Activated CD4-positive, alpha-beta T cell treated with anti-CD3 and anti-CD28 coated beads, Interleukin-2, amount 10 ng/mL, durations not matched to agents 24 days and 14 days (primary cell): ENCODE results near the gene CYREN. TPM values are rescaled to one million over a fixed set of nuclear protein-coding genes. Genes with fewer than 3 reads are reported as not detected.
"Not testable (repeated sequence)": the region's sequence is repeated elsewhere in the genome, so short reads cannot be mapped to it uniquely, and the experiment has no call there.

ENCODE experiments used
- DNase-seq: peaks from one replicate; pipeline ENCODE4 v3.0.0; 2022
- H3K27ac Mint-ChIP-seq: one replicate; pipeline ENCODE4 v1.8.0; 2022; ENCODE audit warnings: mild to moderate bottlenecking, mixed read lengths
- H3K27me3 Mint-ChIP-seq: one replicate; pipeline ENCODE4 v1.8.0; 2022; ENCODE audit warnings: mixed read lengths
- H3K36me3 Mint-ChIP-seq: one replicate; pipeline ENCODE4 v1.8.0; 2022; ENCODE audit warnings: low read depth, mild to moderate bottlenecking, mixed read lengths
- H3K4me1 Mint-ChIP-seq: one replicate; pipeline ENCODE4 v1.8.0; 2021; ENCODE audit warnings: mixed read lengths
- H3K4me3 Mint-ChIP-seq: one replicate; pipeline ENCODE4 v1.8.0; 2022; ENCODE audit warnings: mild to moderate bottlenecking, moderate library complexity, mixed read lengths
- H3K9me3 Mint-ChIP-seq: one replicate; pipeline ENCODE4 v1.8.0; 2021; ENCODE audit warnings: mixed read lengths
- intact Hi-C: fragments of 100-400 bp; cut with micrococcal nuclease; formaldehyde crosslinking; loops from one replicate; pipeline ENCODE4 v1.15.1; 2023
- total RNA-seq: library from RNA; stranded (reverse); gene quantifications from 2 replicates; pipeline ENCODE4 v1.2.3, GENCODE V29; 2022

The CYREN gene
- total RNA-seq: 52.8 and 55.1 TPM in 2 replicates

- Mint-ChIP-seq H3K27me3 (no peaks in the 10 kb centered on the region), H3K4me1 (peaks cover 46% of the 10 kb centered on the region)
These were observed at the start of gene CYREN for GRCh38 chr7:135170274-135170997. Gene CYREN, minus strand, starts transcription at chr7:135170707. Its CDS starts 1,785 bp downstream, at chr7:135168922.

GRCh38 chr7:135217645-135218509, 47.4 kb upstream of the CYREN start:
- Mint-ChIP-seq H3K4me1 (no peaks in the 10 kb centered on the region), H3K36me3 (peaks cover 3% of the 10 kb centered on the region), H3K9me3 (peaks cover 4% of the 10 kb centered on the region), H3K27ac (no peak overlapping the region), H3K27me3 (peaks cover 6% of the 10 kb centered on the region), H3K4me3 (no peak overlapping the region)
- intact Hi-C loops: no loop called here
- DNase-seq: no peak

More at GRCh38 chr7:135170274-135170997, at the start of gene CYREN:
- DNase-seq: peak; percentile 96
- Mint-ChIP-seq H3K27ac (peak within 1 kb of the TSS; percentile 95), H3K4me3 (peak within 1 kb of the TSS; percentile 96), H3K9me3 (no peaks in the 10 kb centered on the region), H3K36me3 (peaks cover 40% of the 10 kb centered on the region)
- intact Hi-C loops: loop anchor here (1.0 to 10.0 kb wide), 8 partner anchors 22 to 814 kb away; partner anchors contain the start of genes AGBL3, AKR1B1, BPGM and CNOT4

GRCh38 chr7:135215698-135216097, 45.2 kb upstream of the CYREN start:
- H3K27me3 Mint-ChIP-seq: peaks cover 6% of the 10 kb centered on the region

GRCh38 chr7:135215180-135215579, 44.7 kb upstream of the CYREN start:
- Mint-ChIP-seq H3K36me3 (no peaks in the 10 kb centered on the region), H3K27ac (no peak overlapping the region), H3K27me3 (peaks cover 6% of the 10 kb centered on the region), H3K9me3 (no peaks in the 10 kb centered on the region), H3K4me1 (peaks cover 10% of the 10 kb centered on the region), H3K4me3 (no peak overlapping the region)
- no peak for DNase-seq
- intact Hi-C loops: no loop called here

More at GRCh38 chr7:135215698-135216097, 45.2 kb upstream of the CYREN start:
- DNase-seq: no peak
- no peaks in the 10 kb centered on the region for H3K9me3 Mint-ChIP-seq
- intact Hi-C loops: no loop called here
- peaks cover 5% of the 10 kb centered on the region for H3K4me1 Mint-ChIP-seq
- no peak overlapping the region for H3K4me3 Mint-ChIP-seq
- no peaks in the 10 kb centered on the region for H3K36me3 Mint-ChIP-seq
- no peak overlapping the region for H3K27ac Mint-ChIP-seq

- Mint-ChIP-seq H3K4me1 (peaks cover 13% of the 10 kb centered on the region), H3K9me3 (no peaks in the 10 kb centered on the region), H3K27ac (no peak overlapping the region), H3K36me3 (no peaks in the 10 kb centered on the region), H3K27me3 (peaks cover 4% of the 10 kb centered on the region), H3K4me3 (no peak overlapping the region)
- no peak for DNase-seq
- intact Hi-C loops: loop anchor here (5.0 kb wide), 1 partner anchor 763 kb away; the partner anchor contains the start of gene MTPN
These were observed 43.3 kb upstream of the CYREN start for GRCh38 chr7:135213831-135214230.

- peaks cover 26% of the 10 kb centered on the region for H3K4me1 Mint-ChIP-seq
- intact Hi-C loops: loop anchor here (1.0 to 5.0 kb wide), 7 partner anchors 41 to 765 kb away; partner anchors contain the start of genes AGBL3, BPGM, CNOT4 and CYREN
- H3K27ac Mint-ChIP-seq: peak overlapping the region; percentile 70
- H3K27me3 Mint-ChIP-seq, H3K9me3 Mint-ChIP-seq, H3K36me3 Mint-ChIP-seq, DNase-seq: not testable (repeated sequence)
- H3K4me3 Mint-ChIP-seq: peak overlapping the region; percentile 95
These were observed 41.6 kb upstream of the CYREN start for GRCh38 chr7:135211946-135212685.

GRCh38 chr7:135211179-135211945, 40.9 kb upstream of the CYREN start, which contains the start of gene WDR91:
Gene WDR91, minus strand, starts transcription at chr7:135211526. Its CDS starts 24 bp downstream, at chr7:135211502.
- peak; percentile 96 for DNase-seq
- Mint-ChIP-seq H3K4me3 (peak within 1 kb of the TSS; percentile 95), H3K9me3 (no peaks in the 10 kb centered on the region), H3K27me3 (no peaks in the 10 kb centered on the region), H3K36me3 (peaks cover 10% of the 10 kb centered on the region), H3K27ac (peak within 1 kb of the TSS; percentile 98), H3K4me1 (peaks cover 29% of the 10 kb centered on the region)
- intact Hi-C loops: loop anchor here (1.0 to 5.0 kb wide), 7 partner anchors 41 to 766 kb away; partner anchors contain the start of genes AGBL3, BPGM, CNOT4 and CYREN

- Mint-ChIP-seq H3K9me3 (no peaks in the 10 kb centered on the region), H3K27ac (peak overlapping the region; percentile 98), H3K36me3 (peaks cover 15% of the 10 kb centered on the region), H3K4me3 (peak overlapping the region; percentile 95), H3K27me3 (no peaks in the 10 kb centered on the region), H3K4me1 (peaks cover 31% of the 10 kb centered on the region)
- intact Hi-C loops: loop anchor here (1.0 to 5.0 kb wide), 7 partner anchors 40 to 766 kb away; partner anchors contain the start of genes AGBL3, BPGM, CNOT4 and CYREN
- no peak for DNase-seq
These were observed 40.3 kb upstream of the CYREN start for GRCh38 chr7:135210888-135211178.

GRCh38 chr7:135209225-135209834, 38.8 kb upstream of the CYREN start:
- Mint-ChIP-seq H3K4me1 (peaks cover 35% of the 10 kb centered on the region), H3K36me3 (peaks cover 21% of the 10 kb centered on the region), H3K4me3 (no peak overlapping the region), H3K9me3 (no peaks in the 10 kb centered on the region), H3K27ac (no peak overlapping the region), H3K27me3 (no peaks in the 10 kb centered on the region)
- DNase-seq: no peak
- intact Hi-C loops: no loop called here

- peaks cover 30% of the 10 kb centered on the region for H3K36me3 Mint-ChIP-seq
- no peaks in the 10 kb centered on the region for H3K27me3 Mint-ChIP-seq
- H3K27ac Mint-ChIP-seq: no peak overlapping the region
- DNase-seq: no peak
- H3K4me1 Mint-ChIP-seq: peaks cover 40% of the 10 kb centered on the region
- intact Hi-C loops: no loop called here
- no peaks in the 10 kb centered on the region for H3K9me3 Mint-ChIP-seq
- peak overlapping the region; percentile 4 for H3K4me3 Mint-ChIP-seq
These were observed 37.7 kb upstream of the CYREN start for GRCh38 chr7:135208102-135208793.

GRCh38 chr7:135207406-135208101, 37.0 kb upstream of the CYREN start:
- Mint-ChIP-seq H3K4me3 (no peak overlapping the region), H3K9me3 (no peaks in the 10 kb centered on the region), H3K36me3 (peaks cover 32% of the 10 kb centered on the region), H3K27me3 (no peaks in the 10 kb centered on the region), H3K27ac (peak overlapping the region; percentile 48), H3K4me1 (peaks cover 42% of the 10 kb centered on the region)
- intact Hi-C loops: no loop called here
- DNase-seq: no peak
